ENCODE data around the gene ATP2A2.

GRCh38 chr12:110244829-110245228 lies 36.2 kb upstream of the ATP2A2 start:
- TF ChIP-seq RFX5 (IDR thresholded peaks at IDR 0.05; ENCODE audit: borderline replicate concordance, low read depth, low read length) (no peak), CREB1 (IDR thresholded peaks at IDR 0.05) (no peak), SP1 (IDR thresholded peaks at IDR 0.05; ENCODE audit: low read depth, low read length) (no peak), CTCF (IDR thresholded peaks at IDR 0.05; ENCODE audit: control extremely low read depth in 1 of 3, insufficient read depth in 1 of 3, low read depth in 1 of 3, low read length in 3 of 3) (peak in 1 of 3 experiments; percentile 11; a peak in 1 of 4 replicates), POLR2AphosphoS5 (IDR thresholded peaks at IDR 0.05; ENCODE audit: low read depth, low read length) (0 out of 2 replicates have a peak, but pooled peaks have one; percentile 19), BCL11A (IDR thresholded peaks at IDR 0.05; ENCODE audit: low read depth in 2 of 2, low read length in 2 of 2) (no peak), TAF7 (optimal IDR thresholded peaks at IDR 0.05; ENCODE audit: borderline replicate concordance, low read depth, low read length) (no peak), KDM1A (IDR thresholded peaks at IDR 0.05; ENCODE audit: borderline replicate concordance, low read length) (no peak), HDAC6 (IDR thresholded peaks at IDR 0.05; ENCODE audit: low read depth, low read length) (no peak), EP300 (IDR thresholded peaks at IDR 0.05; ENCODE audit: borderline replicate concordance in 1 of 2, low read depth in 2 of 2, low read length in 2 of 2) (peak in 1 of 2 experiments; percentile 17; a peak in 1 of 3 replicates), POLR2A (IDR thresholded peaks at IDR 0.05; ENCODE audit: control extremely low read depth in 1 of 2, low read depth in 2 of 2, low read length in 2 of 2) (no peak), CEBPB (IDR thresholded peaks at IDR 0.05; ENCODE audit: low read depth, low read length) (no peak), RBBP5 (IDR thresholded peaks at IDR 0.05; ENCODE audit: borderline replicate concordance, low read depth, low read length) (no peak), CHD2 (IDR thresholded peaks at IDR 0.05; ENCODE audit: low read length) (no peak)
